GM23338 (cell line): Measurements from ENCODE around the gene RAD51B.

ENCODE experiments used
- CREB1 ChIP-seq: fragments of 250-450 bp; sonication (Bioruptor Pico); IDR thresholded peaks from 2 replicates; pipeline ENCODE4 v1.5.0; 2020; ENCODE audit warnings: low read depth, mild to moderate bottlenecking, moderate library complexity
- TF ChIP-seq, protein P1 (sequence below), 2 experiments: fragments of 200-600 bp in 1 of 2; sonication (generic) in 1 of 2; conservative IDR thresholded peaks; 2 replicates each; pipeline versions ENCODE4 v1.5.1 to v1.6.1; 2016 to 2017; ENCODE audit warnings: antibody characterized with exemption in 2 of 2, low read depth in 2 of 2, mild to moderate bottlenecking in 2 of 2, moderate library complexity in 1 of 2
- TF ChIP-seq, protein P2 (sequence below): IDR thresholded peaks from one replicate; pipeline ENCODE4 v1.6.1; 2018; ENCODE audit warnings: antibody characterized with exemption; ENCODE audit not compliant: unreplicated experiment

DNA sequence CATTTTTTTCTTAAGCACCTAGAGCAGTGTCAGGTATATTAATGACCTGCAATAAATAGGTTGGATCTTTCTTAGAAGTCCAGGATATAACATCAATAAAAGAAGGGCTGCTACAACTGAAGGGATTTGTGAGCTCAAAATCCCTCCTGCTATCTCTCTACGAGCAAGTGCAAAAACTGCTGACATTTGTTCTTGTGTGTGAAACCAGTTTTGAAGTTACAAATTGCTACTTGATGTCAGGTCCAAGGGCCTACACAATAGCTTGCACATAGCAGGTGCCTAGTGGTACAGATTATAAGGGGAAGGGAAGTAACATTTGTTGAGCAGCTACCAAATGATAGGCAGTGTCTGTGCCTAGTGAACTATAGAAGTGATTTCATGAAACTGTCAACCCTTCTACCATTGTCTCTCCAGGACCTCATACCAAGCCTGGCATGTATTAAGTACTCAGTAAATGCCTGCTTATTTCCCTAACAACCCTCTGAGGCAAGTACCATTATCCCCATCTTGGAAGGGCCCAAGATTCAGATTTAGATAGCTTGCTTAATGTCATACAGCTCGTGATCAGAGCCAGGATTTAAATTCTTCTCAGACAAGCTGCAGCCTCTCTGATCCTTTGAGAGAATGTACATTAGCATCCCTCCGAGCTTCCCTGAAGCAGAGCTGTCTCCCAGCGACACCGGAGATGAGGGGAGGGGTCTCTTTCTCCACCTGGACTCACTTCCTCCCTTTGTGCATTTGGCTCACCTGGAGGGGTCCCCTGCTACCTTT is 673.0 kb downstream of the RAD51B start:
- no peak for TF ChIP-seq CREB1 (CRISPR knock-in tag)
- TF ChIP-seq, protein P1, sequence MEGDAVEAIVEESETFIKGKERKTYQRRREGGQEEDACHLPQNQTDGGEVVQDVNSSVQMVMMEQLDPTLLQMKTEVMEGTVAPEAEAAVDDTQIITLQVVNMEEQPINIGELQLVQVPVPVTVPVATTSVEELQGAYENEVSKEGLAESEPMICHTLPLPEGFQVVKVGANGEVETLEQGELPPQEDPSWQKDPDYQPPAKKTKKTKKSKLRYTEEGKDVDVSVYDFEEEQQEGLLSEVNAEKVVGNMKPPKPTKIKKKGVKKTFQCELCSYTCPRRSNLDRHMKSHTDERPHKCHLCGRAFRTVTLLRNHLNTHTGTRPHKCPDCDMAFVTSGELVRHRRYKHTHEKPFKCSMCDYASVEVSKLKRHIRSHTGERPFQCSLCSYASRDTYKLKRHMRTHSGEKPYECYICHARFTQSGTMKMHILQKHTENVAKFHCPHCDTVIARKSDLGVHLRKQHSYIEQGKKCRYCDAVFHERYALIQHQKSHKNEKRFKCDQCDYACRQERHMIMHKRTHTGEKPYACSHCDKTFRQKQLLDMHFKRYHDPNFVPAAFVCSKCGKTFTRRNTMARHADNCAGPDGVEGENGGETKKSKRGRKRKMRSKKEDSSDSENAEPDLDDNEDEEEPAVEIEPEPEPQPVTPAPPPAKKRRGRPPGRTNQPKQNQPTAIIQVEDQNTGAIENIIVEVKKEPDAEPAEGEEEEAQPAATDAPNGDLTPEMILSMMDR (conservative IDR thresholded peaks at IDR 0.05; ENCODE audit: low read depth in 2 of 2) = no peak
- TF ChIP-seq, protein P2, sequence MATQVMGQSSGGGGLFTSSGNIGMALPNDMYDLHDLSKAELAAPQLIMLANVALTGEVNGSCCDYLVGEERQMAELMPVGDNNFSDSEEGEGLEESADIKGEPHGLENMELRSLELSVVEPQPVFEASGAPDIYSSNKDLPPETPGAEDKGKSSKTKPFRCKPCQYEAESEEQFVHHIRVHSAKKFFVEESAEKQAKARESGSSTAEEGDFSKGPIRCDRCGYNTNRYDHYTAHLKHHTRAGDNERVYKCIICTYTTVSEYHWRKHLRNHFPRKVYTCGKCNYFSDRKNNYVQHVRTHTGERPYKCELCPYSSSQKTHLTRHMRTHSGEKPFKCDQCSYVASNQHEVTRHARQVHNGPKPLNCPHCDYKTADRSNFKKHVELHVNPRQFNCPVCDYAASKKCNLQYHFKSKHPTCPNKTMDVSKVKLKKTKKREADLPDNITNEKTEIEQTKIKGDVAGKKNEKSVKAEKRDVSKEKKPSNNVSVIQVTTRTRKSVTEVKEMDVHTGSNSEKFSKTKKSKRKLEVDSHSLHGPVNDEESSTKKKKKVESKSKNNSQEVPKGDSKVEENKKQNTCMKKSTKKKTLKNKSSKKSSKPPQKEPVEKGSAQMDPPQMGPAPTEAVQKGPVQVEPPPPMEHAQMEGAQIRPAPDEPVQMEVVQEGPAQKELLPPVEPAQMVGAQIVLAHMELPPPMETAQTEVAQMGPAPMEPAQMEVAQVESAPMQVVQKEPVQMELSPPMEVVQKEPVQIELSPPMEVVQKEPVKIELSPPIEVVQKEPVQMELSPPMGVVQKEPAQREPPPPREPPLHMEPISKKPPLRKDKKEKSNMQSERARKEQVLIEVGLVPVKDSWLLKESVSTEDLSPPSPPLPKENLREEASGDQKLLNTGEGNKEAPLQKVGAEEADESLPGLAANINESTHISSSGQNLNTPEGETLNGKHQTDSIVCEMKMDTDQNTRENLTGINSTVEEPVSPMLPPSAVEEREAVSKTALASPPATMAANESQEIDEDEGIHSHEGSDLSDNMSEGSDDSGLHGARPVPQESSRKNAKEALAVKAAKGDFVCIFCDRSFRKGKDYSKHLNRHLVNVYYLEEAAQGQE = no peak
